B cell (primary cell): ENCODE data around the gene KCNH8. TPM values are rescaled to one million over a fixed set of nuclear protein-coding genes. Genes with fewer than 3 reads are reported as not detected.

ENCODE experiments used
- ATAC-seq: fragments of 200-7000 bp; cut with Tn5 transposase; one replicate; pipeline ENCODE4 v1.10.0; 2021; ENCODE audit warnings: low read depth, mild to moderate bottlenecking, moderate number of reproducible peaks, moderate library complexity
- CTCF ChIA-PET: fragments of 350-600 bp; sonication (Branson Sonifier 250); formaldehyde crosslinking; loops from one replicate; lab custom pipeline; 2021; ENCODE audit warnings: antibody characterized with exemption, inconsistent platforms; lab: Charles Lee
- POLR2A ChIA-PET: fragments of 350-600 bp; sonication (Branson Sonifier 250); formaldehyde crosslinking; loops from one replicate; lab custom pipeline; 2021; ENCODE audit warnings: antibody characterized with exemption; lab: Charles Lee
- DNase-seq: peaks from one replicate; pipeline ENCODE4 v3.0.0; 2013
- H2AFZ ChIP-seq: 2 replicates; pipeline ENCODE4 v1.6.1; 2012; ENCODE audit warnings: mild to moderate bottlenecking, low read depth, low read length; ENCODE audit not compliant: insufficient read depth, poor library complexity, severe bottlenecking
- H3K27ac ChIP-seq, 2 donors: 1 replicate in 1 of 2; 2 replicates in 1 of 2; pipeline ENCODE4 v1.5.1; 2012 to 2013; ENCODE audit warnings: low read length in 2 of 2, mild to moderate bottlenecking in 2 of 2, moderate library complexity in 1 of 2
- H3K27me3 ChIP-seq, 4 experiments: fragments of 200-600 bp in 1 of 4; sonication (generic) in 1 of 4; replicated peaks in 1 of 4; 1 replicate in 2 of 4; 2 replicates in 2 of 4; pipeline versions ENCODE4 v1.6.1 to v1.7.0; 2013 to 2016; ENCODE audit warnings: low read length in 3 of 4, mild to moderate bottlenecking in 2 of 4, mixed read lengths in 1 of 4, moderate library complexity in 1 of 4; ENCODE audit not compliant: insufficient read depth in 4 of 4, control insufficient read depth in 3 of 4; ENCODE audit errors: control extremely low read depth in 1 of 4
- H3K36me3 ChIP-seq, 2 experiments: replicated peaks in 1 of 2; 1 replicate in 1 of 2; 2 replicates in 1 of 2; pipeline versions ENCODE4 v1.6.1 to v1.7.1; 2013; ENCODE audit warnings: low read length in 1 of 2; ENCODE audit not compliant: insufficient read depth in 2 of 2, control insufficient read depth in 1 of 2; ENCODE audit errors: control extremely low read depth in 1 of 2, extremely low read depth in 1 of 2
- H3K4me1 ChIP-seq, 2 donors: fragments of 200-600 bp in 1 of 2; sonication (generic) in 1 of 2; 1 replicate in 1 of 2; 2 replicates in 1 of 2; pipeline versions ENCODE4 v1.5.1 to v1.6.1; 2013 to 2017; ENCODE audit warnings: low read length in 2 of 2; ENCODE audit not compliant: control insufficient read depth in 2 of 2, insufficient read depth in 2 of 2
- H3K4me2 ChIP-seq: replicated peaks from 2 replicates; pipeline ENCODE3; 2012; ENCODE audit warnings: mild to moderate bottlenecking, low read depth, low read length; ENCODE audit not compliant: poor library complexity, severe bottlenecking
- H3K4me3 ChIP-seq, 5 experiments: fragments of 200-600 bp in 1 of 5; sonication (generic) in 1 of 5; 1 replicate in 3 of 5; 2 replicates in 2 of 5; pipeline versions ENCODE4 v1.5.1 to v1.7.0; 2011 to 2016; ENCODE audit warnings: low read length in 4 of 5, mild to moderate bottlenecking in 4 of 5, low read depth in 2 of 5, control low read depth in 1 of 5, moderate library complexity in 1 of 5; ENCODE audit not compliant: insufficient read depth in 1 of 5; ENCODE audit errors: control extremely low read depth in 1 of 5, extremely low read depth in 1 of 5
- H3K79me2 ChIP-seq: fragments of 200-600 bp; sonication (generic); one replicate; pipeline ENCODE4 v1.6.0; 2016; ENCODE audit warnings: low read length; ENCODE audit not compliant: control insufficient read depth, insufficient read depth
- H3K9ac ChIP-seq: fragments of 200-600 bp; sonication (generic); 2 replicates; pipeline ENCODE4 v1.6.1; 2017; ENCODE audit warnings: mild to moderate bottlenecking, low read length, moderate library complexity
- H3K9me3 ChIP-seq, 3 donors: one replicate each; pipeline versions ENCODE4 v1.6.1 to v1.7.1; 2013; ENCODE audit warnings: low read length in 2 of 3; ENCODE audit not compliant: control insufficient read depth in 2 of 3, insufficient read depth in 1 of 3; ENCODE audit errors: control extremely low read depth in 1 of 3
- H4K20me1 ChIP-seq: 2 replicates; pipeline ENCODE4 v1.6.0; 2012; ENCODE audit warnings: mild to moderate bottlenecking, low read length; ENCODE audit not compliant: insufficient read depth, control insufficient read depth, poor library complexity, severe bottlenecking
- H3K27ac Mint-ChIP-seq: one replicate; pipeline ENCODE4 v1.8.0; 2021; ENCODE audit warnings: mixed read lengths
- H3K27me3 Mint-ChIP-seq: one replicate; pipeline ENCODE4 v1.8.0; 2021; ENCODE audit warnings: mixed read lengths
- H3K4me1 Mint-ChIP-seq: one replicate; pipeline ENCODE4 v1.8.0; 2021; ENCODE audit warnings: mixed read lengths
- H3K4me3 Mint-ChIP-seq: one replicate; pipeline ENCODE4 v1.8.0; 2021; ENCODE audit warnings: mixed read lengths
- H3K9me3 Mint-ChIP-seq: one replicate; pipeline ENCODE4 v1.8.0; 2022; ENCODE audit warnings: mixed read lengths; ENCODE audit not compliant: insufficient read depth
- EZH2 ChIP-seq: IDR thresholded peaks from 2 replicates; pipeline ENCODE4 v1.6.1; 2012; ENCODE audit warnings: borderline replicate concordance, low read depth, mild to moderate bottlenecking, moderate library complexity, low read length; ENCODE audit not compliant: insufficient read depth, poor library complexity, severe bottlenecking
- WGBS: methylation state at CpG from one replicate; pipeline ENCODE4 v1.1.5; 2013; ENCODE audit warnings: missing lambda C conversion rate; ENCODE audit not compliant: insufficient coverage; 5-methylcytosine and 5-hydroxymethylcytosine counted together
- intact Hi-C: fragments of 100-400 bp; cut with micrococcal nuclease; formaldehyde crosslinking; loops from one replicate; pipeline ENCODE4 v1.10.0; 2022
- polyA plus RNA-seq: library from polyadenylated mRNA; depleted of rRNA; stranded (reverse); fragments of >200 nt; gene quantifications from 2 replicates; pipeline ENCODE4 v1.2.3, GENCODE V29; 2012
- total RNA-seq, 2 donors: library from RNA; stranded (reverse); fragments of 120-200 nt in 1 of 2; gene quantifications; 1 replicate in 1 of 2; 2 replicates in 1 of 2; pipeline versions ENCODE4 v1.2.3 to v1.2.4, GENCODE V29; 2013 to 2022
- TF ChIP-seq, protein P1 (sequence below): fragments of 200-600 bp; IDR thresholded peaks from one replicate; pipeline ENCODE4 v1.8.0; 2022; ENCODE audit warnings: antibody characterized with exemption, mild to moderate bottlenecking

KCNH8 gene
- total and polyA plus RNA-seq, 2 donors (not counting 1 experiment from before 2014, with no cell fraction given), result 4.0 to 12.7 TPM

DNA sequence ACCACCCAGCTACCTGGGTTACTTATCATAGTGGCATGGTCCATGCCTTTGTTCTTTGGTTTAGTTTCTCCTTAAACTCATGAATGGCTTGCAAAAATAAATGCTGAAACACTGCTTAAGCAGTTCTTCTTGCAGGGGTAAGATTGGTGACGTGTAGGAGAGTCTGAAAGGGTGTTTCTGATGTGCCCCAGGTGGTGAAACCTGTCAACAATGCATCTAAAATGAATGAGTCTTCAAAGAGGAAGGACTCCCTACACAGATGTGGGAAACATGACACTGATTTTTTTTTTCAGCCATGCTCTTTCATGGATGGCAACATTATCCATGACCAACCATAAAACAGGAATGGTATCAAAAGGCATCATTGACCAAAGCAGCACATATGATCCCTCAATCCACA is 72.0 kb downstream of the KCNH8 start:
- H3K4me1 Mint-ChIP-seq, result peaks cover 4% of the 10 kb centered on the region
- WGBS, result 57% methylated on average over 1 of the region's 1 CpG
- H3K79me2 ChIP-seq, result no peaks in the 10 kb centered on the region

GRCh38 chr3:19221081-19221480 is 72.8 kb downstream of the KCNH8 start:
- peaks cover 4% of the 10 kb centered on the region for H3K4me1 Mint-ChIP-seq
- Histone ChIP-seq H3K27me3 (no peaks in the 10 kb centered on the region), H3K79me2 (no peaks in the 10 kb centered on the region), H3K9ac (no peak overlapping the region), H4K20me1 (no peaks in the 10 kb centered on the region), H3K4me1 (no peaks in the 10 kb centered on the region), H3K9me3 (no peaks in the 10 kb centered on the region), H2AFZ (no peak overlapping the region), H3K4me2 (no peak overlapping the region), H3K36me3 (no peaks in the 10 kb centered on the region), H3K4me3 (no peak overlapping the region), H3K27ac (no peak overlapping the region)
- H3K4me3 Mint-ChIP-seq, result no peak overlapping the region
- no peak overlapping the region for H3K27ac Mint-ChIP-seq
- ChIA-PET CTCF (no interaction called here), POLR2A (no interaction called here)
- no peaks in the 10 kb centered on the region for H3K27me3 Mint-ChIP-seq
- 100% methylated on average over 1 of the region's 2 CpGs for WGBS
- DNase-seq, result no peak
- TF ChIP-seq EZH2, result no peak
- TF ChIP-seq, protein P1, sequence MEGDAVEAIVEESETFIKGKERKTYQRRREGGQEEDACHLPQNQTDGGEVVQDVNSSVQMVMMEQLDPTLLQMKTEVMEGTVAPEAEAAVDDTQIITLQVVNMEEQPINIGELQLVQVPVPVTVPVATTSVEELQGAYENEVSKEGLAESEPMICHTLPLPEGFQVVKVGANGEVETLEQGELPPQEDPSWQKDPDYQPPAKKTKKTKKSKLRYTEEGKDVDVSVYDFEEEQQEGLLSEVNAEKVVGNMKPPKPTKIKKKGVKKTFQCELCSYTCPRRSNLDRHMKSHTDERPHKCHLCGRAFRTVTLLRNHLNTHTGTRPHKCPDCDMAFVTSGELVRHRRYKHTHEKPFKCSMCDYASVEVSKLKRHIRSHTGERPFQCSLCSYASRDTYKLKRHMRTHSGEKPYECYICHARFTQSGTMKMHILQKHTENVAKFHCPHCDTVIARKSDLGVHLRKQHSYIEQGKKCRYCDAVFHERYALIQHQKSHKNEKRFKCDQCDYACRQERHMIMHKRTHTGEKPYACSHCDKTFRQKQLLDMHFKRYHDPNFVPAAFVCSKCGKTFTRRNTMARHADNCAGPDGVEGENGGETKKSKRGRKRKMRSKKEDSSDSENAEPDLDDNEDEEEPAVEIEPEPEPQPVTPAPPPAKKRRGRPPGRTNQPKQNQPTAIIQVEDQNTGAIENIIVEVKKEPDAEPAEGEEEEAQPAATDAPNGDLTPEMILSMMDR, result no peak
- ATAC-seq, result no peak
- intact Hi-C loops, result loop anchor here (10.0 kb wide), 1 partner anchor 724 kb away; the partner anchor contains the start of gene RAB5A
- no peaks in the 10 kb centered on the region for H3K9me3 Mint-ChIP-seq

More for the DNA sequence above, 72.0 kb downstream of the KCNH8 start:
- intact Hi-C loops, result loop anchor here (10.0 kb wide), 1 partner anchor 724 kb away; the partner anchor contains the start of gene RAB5A
- no peaks in the 10 kb centered on the region for H4K20me1 ChIP-seq
- TF ChIP-seq, protein P1, result no peak
- no peak for TF ChIP-seq EZH2
- H3K27ac ChIP-seq, result no peak overlapping the region
- Mint-ChIP-seq H3K4me3 (no peak overlapping the region), H3K27me3 (no peaks in the 10 kb centered on the region), H3K27ac (no peak overlapping the region), H3K9me3 (no peaks in the 10 kb centered on the region)
- H3K9me3 ChIP-seq, result no peaks in the 10 kb centered on the region
- ATAC-seq, result no peak
- no peak for DNase-seq
- ChIA-PET POLR2A (no interaction called here), CTCF (interaction anchor here (0.8 to 1.0 kb wide), 2 partner anchors 8 to 16 kb away, joined by 3 read pairs; no protein-coding TSS in a partner anchor)
- H3K9ac ChIP-seq, result no peak overlapping the region
- no peak overlapping the region for H3K4me2 ChIP-seq
- H3K4me1 ChIP-seq, result no peaks in the 10 kb centered on the region
- H3K4me3 ChIP-seq, result no peak overlapping the region
- H2AFZ ChIP-seq, result no peak overlapping the region
- H3K36me3 ChIP-seq, result no peaks in the 10 kb centered on the region
- H3K27me3 ChIP-seq, result no peaks in the 10 kb centered on the region
